NCI-H524 (cell line): ENCODE data around the gene PRAMEF26.
"Not testable (repeated sequence)": the region's sequence is repeated elsewhere in the genome, so short reads cannot be mapped to it uniquely, and the experiment has no call there.

Source experiments
- DNase-seq, 2 experiments: peaks; one replicate each; lab custom pipeline; 2025; lab: John Stamatoyannopoulos, UW

Gene PRAMEF26

DNA sequence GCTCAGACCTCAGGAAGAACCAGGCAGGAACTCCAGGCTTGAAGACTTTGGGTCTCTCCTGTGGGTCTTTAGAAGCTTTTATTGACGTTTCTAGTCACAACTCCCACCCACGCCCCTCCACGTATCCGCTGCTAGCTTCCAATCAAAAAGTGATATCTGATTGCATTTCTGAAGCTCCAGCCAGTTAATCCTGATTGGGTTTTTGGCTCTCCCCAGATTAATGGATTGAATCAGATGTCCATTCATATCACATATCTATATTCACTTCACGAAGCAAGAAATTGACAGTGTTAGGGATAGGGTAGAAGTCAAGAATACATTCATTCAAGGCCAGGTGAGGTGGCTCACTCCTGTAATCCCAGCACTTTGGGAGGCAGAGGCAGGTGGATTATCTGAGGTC, at the start of gene PRAMEF26:
PRAMEF26 (minus strand) TSS at position 101 of the 400 bp plus-strand sequence. CDS start 2,914 bp downstream, outside the sequence.
- not testable (repeated sequence) for DNase-seq

DNA sequence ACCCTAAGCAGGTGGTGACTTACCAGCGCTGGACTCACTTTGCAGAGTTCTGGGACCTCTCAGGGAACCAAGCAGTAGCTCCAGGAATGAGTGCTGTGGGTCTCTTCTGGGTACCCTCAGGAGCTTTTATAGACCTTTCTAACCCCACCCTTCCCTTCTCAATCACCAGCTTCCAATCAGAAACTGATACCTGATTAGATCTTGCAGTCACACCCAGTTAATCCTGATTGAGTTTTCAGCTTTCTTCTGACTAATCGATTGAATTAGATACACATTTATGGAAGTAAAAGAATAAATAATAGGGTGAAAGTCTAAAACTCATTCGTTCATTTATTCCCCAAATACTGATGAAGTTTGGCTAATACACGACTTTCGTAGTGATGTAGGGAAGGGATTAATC, 45.5 kb upstream of the PRAMEF26 start, which contains the start of gene PRAMEF13:
PRAMEF13 (minus strand) TSS at position 101 of the 400 bp plus-strand sequence. CDS start 1,820 bp downstream, outside the sequence.
- DNase-seq = not testable (repeated sequence)

DNA sequence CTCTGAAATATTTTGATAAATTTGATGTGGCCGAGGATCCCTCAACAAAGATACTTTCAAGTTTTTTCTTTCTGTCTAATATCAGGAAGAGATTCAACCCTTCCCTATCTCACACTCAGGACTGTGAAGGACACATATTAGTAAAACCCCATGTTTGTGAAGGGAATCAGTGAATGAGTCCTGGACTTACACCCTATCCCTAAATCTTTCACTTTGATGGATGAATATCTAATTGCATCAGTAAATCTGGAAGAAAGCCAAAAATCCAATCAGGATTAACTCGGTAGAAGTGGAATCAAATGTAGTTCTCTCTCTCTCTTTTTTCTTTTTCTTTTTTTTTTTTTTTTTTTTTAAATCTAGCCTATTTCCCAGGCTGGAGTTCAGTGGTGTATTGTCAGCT, 15.7 kb upstream of the PRAMEF26 start, which contains the start of gene PRAMEF9:
PRAMEF9 (plus strand) TSS at position 301 of the 400 bp plus-strand sequence. CDS start 3,433 bp downstream, outside the sequence.
- DNase-seq = not testable (repeated sequence)

DNA sequence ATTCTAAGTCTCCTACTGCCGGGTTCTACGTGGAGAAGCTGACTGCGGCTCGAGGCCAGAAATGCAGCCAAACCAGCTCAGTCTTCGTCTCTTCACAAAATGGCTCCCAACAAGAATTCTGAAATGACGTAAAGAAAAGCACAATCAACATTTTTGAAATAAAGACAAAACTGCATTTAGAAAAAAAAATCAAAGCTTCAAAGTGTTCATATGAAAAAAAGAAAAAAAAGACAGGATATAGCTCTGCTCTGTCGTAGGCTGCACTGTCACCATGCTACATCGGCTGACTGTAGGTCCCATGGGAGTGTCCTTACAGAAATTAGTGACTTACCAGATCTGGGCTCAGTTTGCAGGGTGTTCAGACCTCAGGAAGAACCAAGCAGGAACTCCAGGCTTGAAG, 9.7 kb upstream of the PRAMEF26 start, which contains the start of gene HNRNPCL4:
HNRNPCL4 (minus strand) TSS at position 101 of the 400 bp plus-strand sequence. CDS start 164 bp downstream, outside the sequence.
- not testable (repeated sequence) for DNase-seq

DNA sequence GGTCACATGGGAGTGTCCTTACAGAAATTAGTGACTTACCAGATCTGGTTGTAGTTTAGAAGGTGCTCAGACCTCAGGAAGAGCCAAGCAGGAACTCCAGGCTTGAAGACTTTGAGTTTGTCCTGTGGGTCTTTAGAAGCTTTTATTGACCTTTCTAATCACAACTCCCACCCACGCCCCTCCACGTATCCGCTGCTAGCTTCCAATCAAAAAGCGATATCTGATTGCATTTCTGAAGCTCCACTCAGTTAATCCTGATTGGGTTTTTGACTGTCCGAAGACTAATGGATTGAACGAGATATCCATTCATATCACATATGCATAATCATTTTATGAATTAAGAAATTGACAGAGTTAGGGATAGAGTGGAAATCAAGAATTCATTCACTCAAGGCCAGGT, 39.1 kb downstream of the PRAMEF26 start, which contains the start of gene HNRNPCL2:
HNRNPCL2 (minus strand) TSS at position 101 of the 400 bp plus-strand sequence. CDS start 454 bp downstream, outside the sequence.
- not testable (repeated sequence) for DNase-seq
